Hepatocyte (in vitro differentiated cells): ENCODE data around the gene ABI3BP. TPM values are rescaled to one million over a fixed set of nuclear protein-coding genes. Genes with fewer than 3 reads are reported as not detected.

Experiments used
- DNase-seq: peaks from one replicate; pipeline ENCODE4 v3.0.0-alpha.2; 2016; ENCODE audit warnings: low spot score
- H2AFZ ChIP-seq: fragments of 200-600 bp; sonication (generic); 2 replicates; pipeline ENCODE4 v1.6.0; 2016; ENCODE audit warnings: antibody characterized with exemption, mild to moderate bottlenecking
- H3K27ac ChIP-seq: fragments of 200-600 bp; sonication (generic); 2 replicates; pipeline ENCODE4 v1.5.1; 2016; ENCODE audit warnings: mild to moderate bottlenecking
- H3K27me3 ChIP-seq: fragments of 200-600 bp; sonication (generic); 2 replicates; pipeline ENCODE4 v1.6.1; 2016
- H3K36me3 ChIP-seq: fragments of 200-600 bp; sonication (generic); replicated peaks from 2 replicates; pipeline ENCODE4 v1.5.1; 2016; ENCODE audit warnings: low read depth; ENCODE audit not compliant: insufficient read depth
- H3K4me1 ChIP-seq: fragments of 200-600 bp; sonication (generic); 2 replicates; pipeline ENCODE4 v1.5.1; 2016; ENCODE audit warnings: mild to moderate bottlenecking, moderate library complexity; ENCODE audit not compliant: insufficient read depth
- H3K4me2 ChIP-seq: fragments of 200-600 bp; sonication (generic); 2 replicates; pipeline ENCODE4 v1.6.0; 2016
- H3K4me3 ChIP-seq: fragments of 200-600 bp; sonication (generic); 2 replicates; pipeline ENCODE4 v1.5.1; 2016; ENCODE audit warnings: mild to moderate bottlenecking
- H3K79me2 ChIP-seq: fragments of 200-600 bp; sonication (generic); 2 replicates; pipeline ENCODE4 v1.6.0; 2017; ENCODE audit warnings: mild to moderate bottlenecking
- H3K9me2 ChIP-seq: fragments of 200-600 bp; sonication (generic); replicated peaks from 2 replicates; pipeline ENCODE4 v1.6.0; 2017; ENCODE audit warnings: mild to moderate bottlenecking; ENCODE audit not compliant: insufficient read depth
- H3K9me3 ChIP-seq: fragments of 200-600 bp; sonication (generic); 2 replicates; pipeline ENCODE4 v1.5.1; 2016; ENCODE audit warnings: low read depth, mild to moderate bottlenecking
- H4K20me1 ChIP-seq: fragments of 200-600 bp; sonication (generic); 2 replicates; pipeline ENCODE4 v1.6.0; 2016; ENCODE audit warnings: mild to moderate bottlenecking; ENCODE audit not compliant: insufficient read depth, poor library complexity, severe bottlenecking
- CTCF ChIP-seq: fragments of 200-600 bp; sonication (generic); IDR thresholded peaks from 2 replicates; pipeline ENCODE4 v1.5.1; 2016; ENCODE audit warnings: antibody characterized with exemption, mild to moderate bottlenecking; ENCODE audit not compliant: poor library complexity
- EZH2 ChIP-seq: fragments of 200-600 bp; sonication (generic); IDR thresholded peaks from 2 replicates; pipeline ENCODE4 v1.6.1; 2016; ENCODE audit warnings: antibody characterized with exemption, mild to moderate bottlenecking, borderline replicate concordance
- EZH2phosphoT487 ChIP-seq: fragments of 200-600 bp; sonication (generic); IDR thresholded peaks from one replicate; pipeline ENCODE4 v1.6.1; 2018; ENCODE audit warnings: antibody characterized with exemption, mild to moderate bottlenecking, low read depth, moderate library complexity; ENCODE audit not compliant: unreplicated experiment, severe bottlenecking
- WGBS: methylation state at CpG from one replicate; pipeline ENCODE4 v1.1.6; 2016; ENCODE audit warnings: low lambda C conversion rate; ENCODE audit errors: missing lambda C conversion rate; 5-methylcytosine and 5-hydroxymethylcytosine counted together
- polyA plus RNA-seq: library from polyadenylated mRNA; unstranded; fragments of >200 nt; fragmentation: Nextera tagmentation; extraction: Ambion mirVana; gene quantifications from 2 replicates; pipeline ENCODE4 v1.2.1, GENCODE V29; 2016
- total RNA-seq: library from RNA; depleted of rRNA; stranded (reverse); fragments of >200 nt; gene quantifications from 2 replicates; pipeline ENCODE4 v1.2.3, GENCODE V29; 2014

Gene ABI3BP
- total and polyA plus RNA-seq, 2 experiments from 2014 or later: 10.4 to 18.6 TPM

GRCh38 chr3:100850701-100851100, 142.5 kb downstream of the ABI3BP start:
- Histone ChIP-seq H3K4me3 (no peak overlapping the region), H2AFZ (no peak overlapping the region), H3K4me1 (no peaks in the 10 kb centered on the region), H3K79me2 (no peaks in the 10 kb centered on the region), H3K36me3 (no peaks in the 10 kb centered on the region), H3K27me3 (no peaks in the 10 kb centered on the region), H3K4me2 (no peak overlapping the region), H3K9me3 (no peaks in the 10 kb centered on the region), H4K20me1 (no peaks in the 10 kb centered on the region), H3K9me2 (no peaks in the 10 kb centered on the region), H3K27ac (no peak overlapping the region)
- TF ChIP-seq EZH2phosphoT487: no peak
- TF ChIP-seq CTCF: no peak
- TF ChIP-seq EZH2: no peak
- DNase-seq: no peak
- 78% methylated on average over 2 of the region's 2 CpGs for WGBS

DNA sequence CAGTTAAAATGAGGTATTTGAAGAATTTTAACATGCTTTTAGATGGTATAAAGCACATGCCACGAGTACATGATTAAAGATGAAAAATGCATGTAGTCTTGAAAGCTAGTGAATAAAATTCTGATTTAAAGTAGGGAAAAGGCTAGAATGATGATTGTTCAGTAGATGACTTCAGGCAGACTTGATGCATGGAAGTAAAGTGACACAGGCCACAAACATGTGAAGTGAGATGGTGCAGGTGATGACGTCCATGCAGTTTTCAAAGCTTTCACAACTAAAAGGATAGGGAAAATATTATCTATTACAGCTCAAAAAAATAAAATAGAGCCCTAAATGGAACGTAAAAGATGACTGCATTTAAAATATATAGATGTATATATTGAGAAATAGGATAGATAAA, 143.1 kb downstream of the ABI3BP start:
- 80% methylated on average over 3 of the region's 3 CpGs for WGBS

GRCh38 chr3:100844063-100844936, 148.9 kb downstream of the ABI3BP start:
- H3K27ac ChIP-seq: no peak overlapping the region
- H3K9me3 ChIP-seq: no peaks in the 10 kb centered on the region
- H2AFZ ChIP-seq: no peak overlapping the region
- H3K27me3 ChIP-seq: no peaks in the 10 kb centered on the region
- no peaks in the 10 kb centered on the region for H3K36me3 ChIP-seq
- H3K4me1 ChIP-seq: no peaks in the 10 kb centered on the region
- no peak overlapping the region for H3K4me2 ChIP-seq
- H3K79me2 ChIP-seq: no peaks in the 10 kb centered on the region
- TF ChIP-seq EZH2 (no peak), EZH2phosphoT487 (no peak), CTCF (no peak)
- no peaks in the 10 kb centered on the region for H4K20me1 ChIP-seq
- 63% methylated on average over 8 of the region's 8 CpGs for WGBS
- H3K9me2 ChIP-seq: no peaks in the 10 kb centered on the region
- no peak overlapping the region for H3K4me3 ChIP-seq
- no peak for DNase-seq

More for the DNA sequence above, 143.1 kb downstream of the ABI3BP start:
- TF ChIP-seq CTCF (no peak), EZH2phosphoT487 (no peak), EZH2 (no peak)
- H3K4me1 ChIP-seq: no peaks in the 10 kb centered on the region
- no peak overlapping the region for H3K27ac ChIP-seq
- no peak for DNase-seq
- no peaks in the 10 kb centered on the region for H3K9me2 ChIP-seq
- H3K4me3 ChIP-seq: no peak overlapping the region
- H3K27me3 ChIP-seq: no peaks in the 10 kb centered on the region
- H4K20me1 ChIP-seq: no peaks in the 10 kb centered on the region
- H3K36me3 ChIP-seq: no peaks in the 10 kb centered on the region
- H3K9me3 ChIP-seq: no peaks in the 10 kb centered on the region
- no peaks in the 10 kb centered on the region for H3K79me2 ChIP-seq
- no peak overlapping the region for H2AFZ ChIP-seq
- no peak overlapping the region for H3K4me2 ChIP-seq
